DMS114 treated with DMSO at 0.1 percent for 48 hours (cell line): ENCODE data around the gene FIGN.

Source experiments
- DNase-seq: peaks from one replicate; lab custom pipeline; 2025; ENCODE audit not compliant: unreplicated experiment; lab: John Stamatoyannopoulos, UW

Gene FIGN

GRCh38 chr2:163735685-163736432 lies at the start of gene FIGN:
TSS of gene FIGN (minus strand) at chr2:163736008. CDS start at chr2:163734927, 1,081 bp downstream.
- DNase-seq: peak; percentile 69

- DNase-seq: no peak
Observed at GRCh38 chr2:163785162-163785561, 49.4 kb upstream of the FIGN start.

- DNase-seq: no peak
Observed at GRCh38 chr2:163779970-163780597, 44.3 kb upstream of the FIGN start.

- DNase-seq: no peak
Observed at GRCh38 chr2:163778045-163778781, 42.4 kb upstream of the FIGN start.

GRCh38 chr2:163775304-163775703 lies 39.5 kb upstream of the FIGN start:
- DNase-seq: no peak

- DNase-seq: no peak
Observed at GRCh38 chr2:163774862-163775261, 39.1 kb upstream of the FIGN start.

GRCh38 chr2:163773276-163773675 lies 37.5 kb upstream of the FIGN start:
- no peak for DNase-seq

GRCh38 chr2:163771596-163771995 lies 35.8 kb upstream of the FIGN start:
- no peak for DNase-seq

- DNase-seq: peak; percentile 37
Observed at GRCh38 chr2:163768881-163769695, 33.3 kb upstream of the FIGN start.

GRCh38 chr2:163767097-163767496 lies 31.3 kb upstream of the FIGN start:
- no peak for DNase-seq

GRCh38 chr2:163764566-163764965 lies 28.8 kb upstream of the FIGN start:
- no peak for DNase-seq

GRCh38 chr2:163759013-163759412 lies 23.2 kb upstream of the FIGN start:
- DNase-seq: no peak

GRCh38 chr2:163757814-163758213 lies 22.0 kb upstream of the FIGN start:
- no peak for DNase-seq

- no peak for DNase-seq
Observed at GRCh38 chr2:163756588-163756987, 20.8 kb upstream of the FIGN start.

- no peak for DNase-seq
Observed at GRCh38 chr2:163755366-163755765, 19.6 kb upstream of the FIGN start.

- no peak for DNase-seq
Observed at GRCh38 chr2:163753726-163754125, 17.9 kb upstream of the FIGN start.

GRCh38 chr2:163752267-163752666 lies 16.5 kb upstream of the FIGN start:
- DNase-seq: no peak

GRCh38 chr2:163751696-163752095 lies 15.9 kb upstream of the FIGN start:
- DNase-seq: no peak

- no peak for DNase-seq
Observed at GRCh38 chr2:163748420-163748819, 12.6 kb upstream of the FIGN start.

- no peak for DNase-seq
Observed at GRCh38 chr2:163741435-163741834, 5.6 kb upstream of the FIGN start.

GRCh38 chr2:163737563-163737962 lies 1.8 kb upstream of the FIGN start:
- DNase-seq: no peak
